Measurements from ENCODE around the gene BRMS1. TPM values are rescaled to one million over a fixed set of nuclear protein-coding genes. Genes with fewer than 3 reads are reported as not detected.

Gene BRMS1
- total RNA-seq, 1 donor from 2014 or later = 60.6 TPM

GRCh38 chr11:66288671-66289547 lies 56.0 kb downstream of the BRMS1 start, which contains the start of gene YIF1A:
TSS of gene YIF1A (minus strand) at chr11:66289143. CDS start at chr11:66288985, 158 bp downstream.
- DNase-seq (ENCODE audit: extremely low read depth, low read depth, low spot score) = peak; percentile 93

- no peak for DNase-seq (ENCODE audit: extremely low read depth, low read depth, low spot score)
Measured at GRCh38 chr11:66287889-66288670, 56.8 kb downstream of the BRMS1 start.

Other genes starting within 250 kb of the BRMS1 start
- gene KLC2, start 87.4 kb downstream of the BRMS1 start, total RNA-seq = 20.7 and 35.5 TPM in 2 replicates
- gene RAB1B, start 76.5 kb downstream of the BRMS1 start, total RNA-seq = 179 and 180 TPM in 2 replicates
- 0.15 TPM in 1 of 2 replicates, not detected in the other for gene CNIH2, start 66.9 kb downstream of the BRMS1 start, total RNA-seq
- gene YIF1A, start 56.0 kb downstream of the BRMS1 start, total RNA-seq = 120 and 142 TPM in 2 replicates
- 0.05 and 0.58 TPM in 2 replicates for gene TMEM151A, start 53.2 kb downstream of the BRMS1 start, total RNA-seq
- 1.1 and 2.1 TPM in 2 replicates for gene CD248, start 28.1 kb downstream of the BRMS1 start, total RNA-seq
- gene RIN1, start 8.7 kb downstream of the BRMS1 start, total RNA-seq = 17.2 and 18.7 TPM in 2 replicates
- 48.2 and 53.3 TPM in 2 replicates for gene B4GAT1, start 2.5 kb upstream of the BRMS1 start, total RNA-seq
- 0.48 and 1.2 TPM in 2 replicates for gene SLC29A2, start 26.7 kb upstream of the BRMS1 start, total RNA-seq
- gene NPAS4, start 75.9 kb upstream of the BRMS1 start, total RNA-seq = not detected in 2 replicates
- 30.1 and 41.2 TPM in 2 replicates for gene MRPL11, start 93.7 kb upstream of the BRMS1 start, total RNA-seq
- gene PELI3, start 121.8 kb upstream of the BRMS1 start, total RNA-seq = 4.7 and 4.8 TPM in 2 replicates
- 74.5 and 98.1 TPM in 2 replicates for gene DPP3, start 135.3 kb upstream of the BRMS1 start, total RNA-seq
- 42.0 and 47.0 TPM in 2 replicates for gene BBS1, start 165.5 kb upstream of the BRMS1 start, total RNA-seq
- 28.4 and 43.2 TPM in 2 replicates for gene ZDHHC24, start 200.9 kb upstream of the BRMS1 start, total RNA-seq
- gene ACTN3, start 201.8 kb upstream of the BRMS1 start, total RNA-seq = not detected in 2 replicates
- 55.9 and 71.9 TPM in 2 replicates for gene CTSF, start 223.5 kb upstream of the BRMS1 start, total RNA-seq
- 0.18 and 0.73 TPM in 2 replicates for gene CCDC87, start 248.0 kb upstream of the BRMS1 start, total RNA-seq
- gene CCS, start 248.1 kb upstream of the BRMS1 start, total RNA-seq = 22.0 and 34.7 TPM in 2 replicates

All from glomerular endothelial cell (primary cell).